ENCODE data around the gene UBTF. TPM values are rescaled to one million over a fixed set of nuclear protein-coding genes. Genes with fewer than 3 reads are reported as not detected.
A peak's percentile ranks its signal among the peaks of the same experiment; 100 is the strongest.

Gene UBTF
- total RNA-seq, 1 donor from 2014 or later = 63.8 TPM

DNA sequence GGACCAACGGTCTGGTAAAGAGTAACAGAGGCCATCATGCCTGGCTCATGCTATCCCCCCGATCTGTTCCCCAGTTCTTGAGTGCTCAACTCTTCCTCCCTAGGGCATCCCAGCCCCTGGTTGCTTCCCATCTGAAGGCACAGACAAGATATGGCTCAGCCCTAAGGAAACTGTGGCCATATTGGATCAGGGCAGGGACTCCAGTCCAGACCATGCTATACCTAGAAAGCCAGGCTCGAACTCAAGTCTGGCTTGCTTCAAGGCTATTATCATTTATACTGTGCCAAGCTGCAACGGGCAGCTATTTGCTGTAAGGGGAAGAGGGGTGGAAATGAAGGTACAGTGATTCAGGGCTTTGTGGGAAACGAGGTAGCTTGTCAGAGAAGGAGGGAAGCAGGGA, 2.8 kb downstream of the UBTF start:
- Mint-ChIP-seq H3K36me3 (ENCODE audit: low read depth, unreplicated experiment) (peaks cover 32% of the 10 kb centered on the region), H3K27ac (ENCODE audit: unreplicated experiment) (peak overlapping the region; percentile 44), H3K9me3 (ENCODE audit: unreplicated experiment) (no peaks in the 10 kb centered on the region), H3K27me3 (ENCODE audit: unreplicated experiment) (peaks cover 25% of the 10 kb centered on the region), H3K4me3 (ENCODE audit: unreplicated experiment) (peak overlapping the region; percentile 79), H3K4me1 (ENCODE audit: unreplicated experiment) (peaks cover 23% of the 10 kb centered on the region)
- TF ChIP-seq, protein P1, sequence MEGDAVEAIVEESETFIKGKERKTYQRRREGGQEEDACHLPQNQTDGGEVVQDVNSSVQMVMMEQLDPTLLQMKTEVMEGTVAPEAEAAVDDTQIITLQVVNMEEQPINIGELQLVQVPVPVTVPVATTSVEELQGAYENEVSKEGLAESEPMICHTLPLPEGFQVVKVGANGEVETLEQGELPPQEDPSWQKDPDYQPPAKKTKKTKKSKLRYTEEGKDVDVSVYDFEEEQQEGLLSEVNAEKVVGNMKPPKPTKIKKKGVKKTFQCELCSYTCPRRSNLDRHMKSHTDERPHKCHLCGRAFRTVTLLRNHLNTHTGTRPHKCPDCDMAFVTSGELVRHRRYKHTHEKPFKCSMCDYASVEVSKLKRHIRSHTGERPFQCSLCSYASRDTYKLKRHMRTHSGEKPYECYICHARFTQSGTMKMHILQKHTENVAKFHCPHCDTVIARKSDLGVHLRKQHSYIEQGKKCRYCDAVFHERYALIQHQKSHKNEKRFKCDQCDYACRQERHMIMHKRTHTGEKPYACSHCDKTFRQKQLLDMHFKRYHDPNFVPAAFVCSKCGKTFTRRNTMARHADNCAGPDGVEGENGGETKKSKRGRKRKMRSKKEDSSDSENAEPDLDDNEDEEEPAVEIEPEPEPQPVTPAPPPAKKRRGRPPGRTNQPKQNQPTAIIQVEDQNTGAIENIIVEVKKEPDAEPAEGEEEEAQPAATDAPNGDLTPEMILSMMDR (IDR thresholded peaks at IDR 0.05; ENCODE audit: unreplicated experiment) = no peak
- DNase-seq (ENCODE audit: low spot score) = no peak

DNA sequence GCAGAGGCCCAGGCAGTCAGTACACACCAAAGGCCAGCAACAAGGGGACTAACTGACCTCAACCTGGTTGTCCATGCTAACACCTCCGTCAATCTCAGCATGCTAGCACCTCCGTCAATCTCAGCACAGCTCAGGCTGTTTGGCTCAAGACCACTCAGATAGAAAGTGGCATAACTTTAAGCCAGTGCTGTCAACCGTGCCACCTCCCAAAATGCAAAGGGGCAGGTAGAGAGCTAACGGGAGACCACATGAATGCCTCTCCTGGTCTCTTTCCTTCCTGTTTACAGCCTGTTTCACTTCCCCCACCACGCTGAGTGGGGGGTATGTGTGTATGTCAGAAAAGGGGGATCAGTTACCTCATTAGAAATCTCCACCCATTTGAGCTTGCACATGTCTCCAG, 3.3 kb downstream of the UBTF start:
- Mint-ChIP-seq H3K4me1 (ENCODE audit: unreplicated experiment) (peaks cover 18% of the 10 kb centered on the region), H3K9me3 (ENCODE audit: unreplicated experiment) (no peaks in the 10 kb centered on the region), H3K27me3 (ENCODE audit: unreplicated experiment) (peaks cover 29% of the 10 kb centered on the region), H3K27ac (ENCODE audit: unreplicated experiment) (peak overlapping the region; percentile 13), H3K36me3 (ENCODE audit: low read depth, unreplicated experiment) (peaks cover 32% of the 10 kb centered on the region), H3K4me3 (ENCODE audit: unreplicated experiment) (peak overlapping the region; percentile 79)
- TF ChIP-seq, protein P1 (IDR thresholded peaks at IDR 0.05; ENCODE audit: unreplicated experiment) = no peak
- DNase-seq (ENCODE audit: low spot score) = no peak

- Mint-ChIP-seq H3K27me3 (ENCODE audit: unreplicated experiment) (peaks cover 31% of the 10 kb centered on the region), H3K4me3 (ENCODE audit: unreplicated experiment) (peak overlapping the region; percentile 49), H3K9me3 (ENCODE audit: unreplicated experiment) (no peaks in the 10 kb centered on the region), H3K27ac (ENCODE audit: unreplicated experiment) (peak overlapping the region; percentile 30), H3K36me3 (ENCODE audit: low read depth, unreplicated experiment) (peaks cover 35% of the 10 kb centered on the region), H3K4me1 (ENCODE audit: unreplicated experiment) (peaks cover 18% of the 10 kb centered on the region)
- TF ChIP-seq, protein P1 (IDR thresholded peaks at IDR 0.05; ENCODE audit: unreplicated experiment) = no peak
- no peak for DNase-seq (ENCODE audit: low spot score)
These were observed 4.6 kb downstream of the UBTF start for GRCh38 chr17:44214896-44215295.

- peak overlapping the region; percentile 67 for H3K27ac Mint-ChIP-seq (ENCODE audit: unreplicated experiment)
These were observed 5.3 kb downstream of the UBTF start for GRCh38 chr17:44214230-44214494.

GRCh38 chr17:44213403-44214229, 5.9 kb downstream of the UBTF start:
- peaks cover 18% of the 10 kb centered on the region for H3K4me1 Mint-ChIP-seq (ENCODE audit: unreplicated experiment)
- H3K27ac Mint-ChIP-seq (ENCODE audit: unreplicated experiment) = peak overlapping the region; percentile 67
- H3K27me3 Mint-ChIP-seq (ENCODE audit: unreplicated experiment) = peaks cover 31% of the 10 kb centered on the region
- DNase-seq (ENCODE audit: low spot score) = no peak
- H3K4me3 Mint-ChIP-seq (ENCODE audit: unreplicated experiment) = peak overlapping the region; percentile 80
- TF ChIP-seq, protein P1 (IDR thresholded peaks at IDR 0.05; ENCODE audit: unreplicated experiment) = no peak
- peaks cover 40% of the 10 kb centered on the region for H3K36me3 Mint-ChIP-seq (ENCODE audit: low read depth, unreplicated experiment)
- H3K9me3 Mint-ChIP-seq (ENCODE audit: unreplicated experiment) = no peaks in the 10 kb centered on the region

More at GRCh38 chr17:44214230-44214494, 5.3 kb downstream of the UBTF start:
- DNase-seq (ENCODE audit: low spot score) = no peak
- Mint-ChIP-seq H3K4me3 (ENCODE audit: unreplicated experiment) (peak overlapping the region; percentile 80), H3K36me3 (ENCODE audit: low read depth, unreplicated experiment) (peaks cover 37% of the 10 kb centered on the region), H3K27me3 (ENCODE audit: unreplicated experiment) (peaks cover 31% of the 10 kb centered on the region), H3K9me3 (ENCODE audit: unreplicated experiment) (no peaks in the 10 kb centered on the region), H3K4me1 (ENCODE audit: unreplicated experiment) (peaks cover 18% of the 10 kb centered on the region)
- TF ChIP-seq, protein P1 (IDR thresholded peaks at IDR 0.05; ENCODE audit: unreplicated experiment) = no peak
